Measurements from ENCODE around the gene RBCK1.
"Not testable (repeated sequence)": the region's sequence is repeated elsewhere in the genome, so short reads cannot be mapped to it uniquely, and the experiment has no call there.

RBCK1 gene

GRCh38 chr20:376089-376488, 32.0 kb upstream of the RBCK1 start:
- no peak for DNase-seq

DNA sequence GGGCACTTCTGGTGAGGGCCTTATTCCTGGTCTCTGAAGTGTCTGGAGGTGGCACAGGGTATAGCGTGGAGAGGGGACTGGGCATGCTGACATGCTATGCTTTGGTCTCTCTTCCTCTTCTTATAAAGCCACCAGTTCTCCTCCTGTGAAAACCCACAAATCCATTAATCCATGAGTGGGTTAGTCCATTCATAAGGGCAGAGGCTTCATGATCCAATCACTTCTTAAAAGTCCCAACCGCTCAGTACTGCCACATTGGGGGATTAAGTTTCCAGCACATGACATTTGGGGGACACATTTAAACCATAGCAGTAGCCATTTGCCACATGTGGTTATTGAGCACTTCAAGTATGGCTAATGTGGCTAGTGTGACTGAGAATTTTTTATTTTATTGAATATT, 31.3 kb upstream of the RBCK1 start:
- DNase-seq = no peak

GRCh38 chr20:377578-377977, 30.5 kb upstream of the RBCK1 start:
- DNase-seq = not testable (repeated sequence)

DNA sequence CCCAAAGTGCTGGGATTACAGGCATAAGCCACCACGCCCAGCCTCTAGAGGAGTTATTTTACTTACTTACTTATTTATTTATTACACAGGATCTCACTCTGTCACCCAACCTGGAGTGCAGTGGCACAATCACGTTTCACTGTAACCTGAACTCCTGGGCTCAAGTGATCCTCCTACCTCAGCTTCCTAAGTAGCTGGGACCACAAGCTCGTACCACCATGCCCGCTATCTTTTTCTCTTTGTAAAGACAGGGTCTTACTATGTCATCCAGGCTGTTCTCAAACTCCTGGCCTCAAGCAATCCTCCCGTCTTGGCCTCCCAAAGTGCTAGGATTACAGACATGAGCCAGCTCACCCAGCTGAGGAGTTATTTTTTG, 29.1 kb upstream of the RBCK1 start:
- DNase-seq = no peak

DNA sequence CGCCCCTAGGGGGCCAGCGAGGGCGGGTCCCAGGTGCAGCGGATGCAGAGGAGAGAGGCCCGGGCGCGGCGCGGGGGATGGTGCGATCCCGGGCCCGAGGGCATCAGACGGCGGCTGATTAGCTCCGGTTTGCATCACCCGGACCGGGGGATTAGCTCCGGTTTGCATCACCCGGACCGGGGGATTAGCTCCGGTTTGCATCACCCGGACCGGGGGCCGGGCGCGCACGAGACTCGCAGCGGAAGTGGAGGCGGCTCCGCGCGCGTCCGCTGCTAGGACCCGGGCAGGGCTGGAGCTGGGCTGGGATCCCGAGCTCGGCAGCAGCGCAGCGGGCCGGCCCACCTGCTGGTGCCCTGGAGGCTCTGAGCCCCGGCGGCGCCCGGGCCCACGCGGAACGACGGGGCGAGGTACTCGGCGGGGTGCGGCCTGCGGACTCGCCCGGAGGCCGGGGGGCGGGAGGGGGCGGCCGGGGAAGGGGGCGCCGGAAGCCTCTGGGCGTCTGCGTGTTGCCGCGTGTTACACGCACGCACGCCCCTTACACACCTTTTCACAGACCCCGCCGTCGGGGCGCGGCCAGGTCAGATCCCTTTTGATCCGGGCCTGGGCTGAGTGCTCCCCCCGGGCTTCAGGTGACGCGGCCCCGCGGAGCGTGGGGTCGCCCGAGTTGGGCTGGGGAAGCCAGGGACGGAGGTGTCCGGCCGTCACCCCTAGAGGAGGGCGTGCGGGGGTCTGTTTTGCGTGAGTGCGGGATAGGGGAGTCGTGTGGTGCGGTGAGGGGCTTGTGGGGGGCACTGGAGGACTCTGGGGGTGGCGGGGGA, 27.1 kb upstream of the RBCK1 start:
- DNase-seq = peak; percentile 49 to 62

DNA sequence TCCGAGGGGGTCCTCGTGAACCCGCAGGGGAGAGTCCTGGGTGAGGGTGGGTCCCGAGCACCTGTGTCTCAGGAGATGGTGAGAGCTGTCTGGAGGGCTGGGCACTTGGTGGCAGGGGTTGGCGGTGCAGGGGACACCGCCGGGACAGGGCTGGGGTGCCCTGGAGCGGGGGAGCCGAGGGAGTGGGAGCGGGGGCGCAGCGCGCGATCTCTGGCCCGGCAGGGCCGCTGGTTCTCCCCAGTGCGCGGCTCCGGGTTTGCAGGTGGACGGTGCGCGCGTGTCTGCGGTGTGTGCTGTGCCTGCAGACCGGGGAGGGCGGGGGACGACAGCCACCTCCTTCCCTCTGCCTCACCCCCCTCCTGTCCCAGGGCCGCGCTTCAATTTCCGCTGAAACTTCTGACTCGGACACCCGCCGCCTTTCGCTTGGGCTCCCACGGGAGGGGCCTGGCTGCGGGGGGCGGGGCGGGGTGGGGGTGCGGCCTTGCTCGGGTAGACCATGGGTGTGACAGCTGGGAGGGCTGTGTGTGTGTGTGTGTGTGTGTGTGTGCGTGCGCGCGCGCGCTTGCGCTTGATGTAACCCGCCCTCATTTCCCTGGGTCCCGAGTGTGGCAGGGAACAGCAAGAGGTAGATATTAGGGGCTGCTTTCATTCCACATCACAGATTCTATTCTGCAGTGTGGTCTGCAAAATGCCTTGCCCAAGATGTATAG, 26.4 kb upstream of the RBCK1 start:
- peak; percentile 59 to 68 for DNase-seq

GRCh38 chr20:382291-383115, 25.6 kb upstream of the RBCK1 start:
- DNase-seq = no peak

DNA sequence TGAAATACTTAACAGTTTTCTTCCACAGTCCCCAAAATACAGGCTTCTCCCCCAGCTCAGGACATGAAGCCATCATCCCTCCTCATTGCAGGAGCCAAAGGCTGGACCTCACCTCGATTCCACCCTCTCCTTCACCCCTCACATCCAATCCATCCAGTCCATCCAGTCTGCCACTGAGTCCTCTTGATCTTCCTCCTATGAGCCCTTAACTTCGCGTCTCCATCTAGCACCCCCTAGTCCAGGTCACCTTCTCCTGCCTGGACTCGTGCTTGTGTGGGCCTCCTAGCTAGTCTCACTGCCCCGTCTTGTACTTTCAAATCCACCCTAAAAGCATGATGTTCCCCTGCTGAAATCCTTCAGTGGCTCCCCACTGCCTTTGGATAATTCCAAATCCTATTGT, 24.2 kb upstream of the RBCK1 start:
- no peak for DNase-seq

- no peak for DNase-seq
These were observed 23.4 kb upstream of the RBCK1 start for GRCh38 chr20:384723-385122.

DNA sequence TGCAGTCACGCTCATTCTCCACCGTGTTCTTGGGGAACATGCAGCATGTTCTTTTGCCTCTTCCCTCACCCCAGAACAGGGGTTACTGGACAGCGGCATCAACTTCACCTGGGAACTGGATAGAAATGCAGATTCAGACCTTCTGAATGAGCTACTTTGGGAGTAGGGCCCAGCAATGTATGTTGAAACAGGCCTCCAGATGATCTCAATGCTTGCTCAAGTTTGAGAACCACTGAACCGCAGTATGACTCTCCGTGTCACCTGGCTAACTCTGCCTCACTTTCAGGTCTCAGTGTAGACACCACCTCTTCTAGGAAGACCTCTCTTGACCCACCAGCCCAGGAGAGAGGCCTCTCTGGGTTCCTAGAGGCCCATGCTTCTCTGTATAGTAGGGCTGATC, 22.7 kb upstream of the RBCK1 start:
- DNase-seq = no peak

- DNase-seq = not testable (repeated sequence)
These were observed 21.5 kb upstream of the RBCK1 start for GRCh38 chr20:386634-387033.

GRCh38 chr20:387520-387919, 20.6 kb upstream of the RBCK1 start:
- no peak for DNase-seq

GRCh38 chr20:388034-388994, 19.8 kb upstream of the RBCK1 start:
- no peak for DNase-seq

- no peak for DNase-seq
These were observed 18.9 kb upstream of the RBCK1 start for GRCh38 chr20:389220-389619.

DNA sequence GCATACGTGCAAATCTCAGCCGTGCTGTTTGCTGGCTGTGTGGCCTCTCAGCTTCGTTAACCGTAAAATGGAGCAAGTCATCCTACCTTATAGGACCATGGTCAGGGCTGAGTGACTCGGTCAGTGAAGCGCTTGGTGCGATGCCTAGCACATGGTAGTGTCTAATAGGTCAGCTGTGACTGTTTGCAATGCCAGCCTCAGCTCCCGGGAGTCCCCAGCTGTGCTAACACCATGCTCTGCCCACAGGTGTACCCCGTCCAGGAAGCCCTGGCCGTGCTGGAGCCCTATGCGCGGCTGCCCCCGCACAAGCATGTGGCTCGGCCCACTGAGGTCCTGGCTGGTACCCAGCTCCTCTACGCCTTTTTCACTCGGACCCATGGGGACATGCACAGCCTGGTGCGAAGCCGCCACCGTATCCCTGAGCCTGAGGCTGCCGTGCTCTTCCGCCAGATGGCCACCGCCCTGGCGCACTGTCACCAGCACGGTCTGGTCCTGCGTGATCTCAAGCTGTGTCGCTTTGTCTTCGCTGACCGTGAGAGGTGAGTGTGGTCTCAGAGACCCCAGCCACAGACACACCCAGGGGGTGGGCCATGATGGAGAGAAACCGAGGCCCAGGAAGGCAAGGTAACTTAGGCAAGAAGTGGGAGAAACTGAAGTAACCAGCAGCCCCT, 16.9 kb upstream of the RBCK1 start:
- DNase-seq = no peak

GRCh38 chr20:393296-393695, 14.8 kb upstream of the RBCK1 start:
- DNase-seq = not testable (repeated sequence)

- no peak for DNase-seq
These were observed 11.9 kb upstream of the RBCK1 start for GRCh38 chr20:396252-396618.

DNA sequence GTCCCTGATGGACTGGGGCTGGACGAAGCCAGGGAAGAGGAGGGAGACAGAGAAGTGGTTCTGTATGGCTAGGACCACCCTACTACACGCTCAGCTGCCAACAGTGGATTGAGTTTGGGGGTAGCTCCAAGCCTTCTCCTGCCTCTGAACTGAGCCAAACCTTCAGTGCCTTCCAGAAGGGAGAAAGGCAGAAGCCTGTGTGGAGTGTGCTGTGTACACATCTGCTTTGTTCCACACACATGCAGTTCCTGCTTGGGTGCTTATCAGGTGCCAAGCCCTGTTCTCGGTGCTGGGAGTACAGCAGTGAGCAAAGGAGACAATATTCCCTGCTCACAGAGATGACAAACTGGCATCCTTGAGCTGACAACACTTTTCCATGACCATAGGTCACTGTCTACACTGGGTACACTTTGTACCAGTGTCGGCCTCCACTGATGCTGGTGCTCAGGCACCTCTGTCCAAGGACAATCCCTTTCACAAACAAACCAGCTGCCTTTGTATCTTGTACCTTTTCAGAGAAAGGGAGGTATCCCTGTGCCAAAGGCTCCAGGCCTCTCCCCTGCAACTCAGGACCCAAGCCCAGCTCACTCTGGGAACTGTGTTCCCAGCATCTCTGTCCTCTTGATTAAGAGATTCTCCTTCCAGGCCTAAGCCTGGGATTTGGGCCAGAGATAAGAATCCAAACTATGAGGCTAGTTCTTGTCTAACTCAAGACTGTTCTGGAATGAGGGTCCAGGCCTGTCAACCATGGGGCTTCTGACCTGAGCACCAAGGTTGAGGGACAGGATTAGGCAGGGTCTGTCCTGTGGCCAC, 11.3 kb upstream of the RBCK1 start:
- no peak for DNase-seq

- no peak for DNase-seq
These were observed 10.5 kb upstream of the RBCK1 start for GRCh38 chr20:397432-398237.

DNA sequence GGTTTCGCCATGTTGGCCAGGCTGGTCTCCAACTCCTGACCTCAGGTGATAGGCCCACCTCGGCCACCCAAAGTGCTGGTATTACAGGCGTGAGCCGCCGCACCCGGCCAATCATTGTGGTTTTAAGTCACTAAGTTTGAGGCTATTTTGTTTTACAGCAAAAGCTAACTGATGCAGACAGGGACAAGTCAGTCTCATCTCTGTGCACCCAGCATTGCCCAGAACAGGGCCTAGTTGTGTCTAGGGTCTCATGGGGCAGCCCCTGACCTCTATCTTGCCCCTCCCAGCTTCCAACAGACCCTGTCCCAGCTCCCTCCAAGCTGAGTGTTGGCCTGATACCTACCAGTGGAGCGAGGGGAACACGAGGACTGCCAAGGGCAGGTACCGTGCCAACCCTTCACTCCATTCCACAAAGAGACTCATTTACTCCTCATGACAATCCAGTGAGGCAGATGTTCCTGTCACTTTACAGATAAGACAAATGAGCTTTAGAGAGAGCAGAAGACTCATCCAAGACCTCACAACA, 8.9 kb upstream of the RBCK1 start:
- DNase-seq = no peak
